Measurements from ENCODE around the gene PMEL.
A peak's percentile ranks its signal among the peaks of the same experiment; 100 is the strongest.
"Not testable (repeated sequence)": the region's sequence is repeated elsewhere in the genome, so short reads cannot be mapped to it uniquely, and the experiment has no call there.

Gene PMEL

DNA sequence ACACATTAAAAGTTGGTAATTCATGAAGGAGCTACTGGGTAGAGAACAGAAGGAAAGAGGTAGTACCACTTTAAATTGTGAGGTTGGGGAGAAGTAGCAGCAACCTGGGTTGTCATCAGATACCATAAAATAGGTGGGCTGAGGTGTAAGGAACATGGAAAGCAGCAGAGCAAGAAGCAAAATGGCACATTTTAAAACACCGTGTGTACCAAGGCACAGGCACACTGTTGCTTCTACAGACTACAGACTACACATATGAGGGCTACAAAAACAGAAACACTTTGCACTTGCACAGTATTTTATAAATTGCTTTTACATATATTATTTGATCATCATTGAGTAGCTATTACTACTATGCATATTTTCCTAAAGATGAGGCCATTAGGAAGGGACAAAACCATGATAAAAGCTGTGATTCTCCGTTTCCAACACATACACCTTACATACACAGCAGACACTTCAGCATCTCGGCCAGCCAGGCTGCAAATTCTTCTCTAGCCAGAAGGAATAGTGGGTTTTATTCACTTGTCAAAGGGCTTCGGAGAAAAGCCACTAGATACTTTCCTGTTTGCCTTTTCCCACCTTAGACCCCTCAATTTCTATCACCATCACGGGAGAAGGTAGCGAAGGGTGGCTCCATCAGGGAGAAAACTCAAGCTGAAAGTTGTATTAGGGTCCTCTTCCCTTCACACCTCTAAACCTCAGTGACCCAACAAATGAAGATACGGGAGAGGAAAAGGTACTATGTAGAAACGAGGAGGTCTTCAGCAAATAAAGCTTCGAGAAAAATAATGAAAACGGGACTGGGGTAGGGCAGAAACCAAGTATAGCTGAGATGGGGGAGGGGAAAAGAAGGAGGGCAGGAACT is 39.7 kb downstream of the PMEL start:
- Histone ChIP-seq H3K4me1 (ENCODE audit: control insufficient read depth in 2 of 2, insufficient read depth in 1 of 2, low read depth in 1 of 2, low read length in 2 of 2) (peaks cover 9 to 15% of the 10 kb centered on the region in 2 donors), H2BK12ac (ENCODE audit: low read length) (no peak overlapping the region), H3K36me3 (replicated peaks in 1 of 2; ENCODE audit: control insufficient read depth in 2 of 2, insufficient read depth in 2 of 2, low read length in 2 of 2) (peaks cover 9 to 49% of the 10 kb centered on the region in 2 donors), H3K23ac (ENCODE audit: low read depth, low read length, poor library complexity) (no peak overlapping the region), H2AFZ (ENCODE audit: low read length) (peak overlapping the region; percentile 86), H3K4me3 (ENCODE audit: low read length in 2 of 2) (peak overlapping the region; percentile 89 to 94), H2BK15ac (ENCODE audit: low read length) (no peak overlapping the region), H3K4ac (ENCODE audit: low read length) (no peak overlapping the region), H2AK5ac (ENCODE audit: low read depth, low read length) (no peak overlapping the region), H4K8ac (ENCODE audit: low read depth, low read length) (no peak overlapping the region), H3K79me1 (ENCODE audit: low read depth, low read length) (peaks cover 2% of the 10 kb centered on the region), H3K14ac (ENCODE audit: low read length) (no peak overlapping the region), H3K18ac (ENCODE audit: low read length) (no peak overlapping the region), H3K4me2 (ENCODE audit: insufficient read depth, low read length, poor library complexity, severe bottlenecking) (peak overlapping the region; percentile 85), H3K9me3 (replicated peaks in 1 of 2; ENCODE audit: control insufficient read depth in 2 of 2, insufficient read depth in 1 of 2, low read depth in 1 of 2, low read length in 2 of 2) (no peaks in the 10 kb centered on the region), H3K27me3 (ENCODE audit: control insufficient read depth in 3 of 3, insufficient read depth in 3 of 3, low read depth in 1 of 3, low read length in 3 of 3) (peaks cover 0 to 1% (median 0%) of the 10 kb centered on the region in 3 experiments), H3K9ac (ENCODE audit: low read depth, low read length, poor library complexity) (no peak overlapping the region), H4K91ac (ENCODE audit: low read depth, low read length, poor library complexity) (no peak overlapping the region), H2BK120ac (ENCODE audit: low read depth, low read length) (no peak overlapping the region), H3K27ac (replicated peaks; ENCODE audit: low read length) (peak overlapping the region; percentile 99), H2BK5ac (ENCODE audit: low read length) (no peak overlapping the region)
- DNase-seq (ENCODE audit: low spot score): no peak
- no CpG with 5 or more reads among the region's 10 CpGs for WGBS, 2 donors (ENCODE audit: extremely low coverage in 2 of 2, insufficient read length in 2 of 2, insufficient replicate concordance in 1 of 2)

DNA sequence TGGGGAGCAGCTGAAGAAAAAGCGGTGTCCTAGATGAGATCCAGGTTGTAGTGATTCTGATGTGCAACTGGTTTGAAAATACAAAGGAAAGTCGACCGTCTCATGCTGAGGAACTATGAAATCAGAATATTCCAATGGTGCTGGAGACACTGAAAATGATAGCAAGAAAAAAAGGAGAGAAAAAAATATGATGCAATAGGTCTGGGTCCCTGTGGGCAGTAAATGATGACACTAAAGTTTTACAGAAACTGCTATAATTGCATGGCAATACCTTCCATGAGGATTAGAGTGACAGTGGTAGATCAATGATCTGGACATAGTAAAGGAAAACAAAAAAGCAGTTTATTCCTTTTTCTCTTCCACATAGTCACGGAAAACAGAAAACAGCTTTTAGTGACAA is 40.5 kb downstream of the PMEL start:
- Histone ChIP-seq H3K18ac (ENCODE audit: low read length) (no peak overlapping the region), H3K23ac (ENCODE audit: low read depth, low read length, poor library complexity) (no peak overlapping the region), H2AK5ac (ENCODE audit: low read depth, low read length) (no peak overlapping the region), H3K4me1 (ENCODE audit: control insufficient read depth in 2 of 2, insufficient read depth in 1 of 2, low read depth in 1 of 2, low read length in 2 of 2) (peaks cover 6 to 9% of the 10 kb centered on the region in 2 donors), H3K4me2 (ENCODE audit: insufficient read depth, low read length, poor library complexity, severe bottlenecking) (no peak overlapping the region), H3K36me3 (replicated peaks in 1 of 2; ENCODE audit: control insufficient read depth in 2 of 2, insufficient read depth in 2 of 2, low read length in 2 of 2) (peaks cover 9 to 55% of the 10 kb centered on the region in 2 donors), H4K8ac (ENCODE audit: low read depth, low read length) (no peak overlapping the region), H2BK5ac (ENCODE audit: low read length) (no peak overlapping the region), H3K4me3 (ENCODE audit: low read length in 2 of 2) (no peak overlapping the region), H2AFZ (ENCODE audit: low read length) (no peak overlapping the region), H3K4ac (ENCODE audit: low read length) (no peak overlapping the region), H2BK120ac (ENCODE audit: low read depth, low read length) (no peak overlapping the region), H4K91ac (ENCODE audit: low read depth, low read length, poor library complexity) (no peak overlapping the region), H2BK12ac (ENCODE audit: low read length) (no peak overlapping the region), H3K9me3 (replicated peaks in 1 of 2; ENCODE audit: control insufficient read depth in 2 of 2, insufficient read depth in 1 of 2, low read depth in 1 of 2, low read length in 2 of 2) (no peaks in the 10 kb centered on the region), H3K79me1 (ENCODE audit: low read depth, low read length) (peaks cover 2% of the 10 kb centered on the region), H3K27me3 (ENCODE audit: control insufficient read depth in 3 of 3, insufficient read depth in 3 of 3, low read depth in 1 of 3, low read length in 3 of 3) (no peaks in the 10 kb centered on the region), H3K9ac (ENCODE audit: low read depth, low read length, poor library complexity) (no peak overlapping the region), H2BK15ac (ENCODE audit: low read length) (no peak overlapping the region), H3K14ac (ENCODE audit: low read length) (no peak overlapping the region), H3K27ac (replicated peaks; ENCODE audit: low read length) (no peak overlapping the region)
- no peak for DNase-seq (ENCODE audit: low spot score)
- whole genome bisulfite sequencing, 2 donors (ENCODE audit: extremely low coverage in 2 of 2, insufficient read length in 2 of 2, insufficient replicate concordance in 1 of 2): no CpG with 5 or more reads among the region's 4 CpGs

DNA sequence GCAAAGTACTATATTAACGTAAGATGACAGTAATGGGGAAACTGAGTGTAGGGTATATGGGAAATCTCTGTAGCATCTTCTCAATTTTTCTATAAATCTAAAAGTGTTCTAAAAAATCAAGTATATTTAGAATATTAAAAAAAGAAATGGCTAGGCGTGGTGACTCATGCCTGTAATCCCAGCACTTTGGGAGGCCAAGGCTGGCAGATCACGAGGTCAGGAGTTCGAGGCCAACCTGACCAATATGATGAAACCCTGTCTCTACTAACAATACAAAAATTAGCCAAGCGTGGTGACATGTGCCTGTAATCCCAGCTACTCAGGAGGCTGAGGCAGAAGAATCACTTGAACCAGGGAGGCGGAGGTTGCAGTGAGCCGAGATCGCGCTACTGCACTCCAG is 42.2 kb downstream of the PMEL start:
- H3K9ac ChIP-seq (ENCODE audit: low read depth, low read length, poor library complexity); H4K91ac ChIP-seq (ENCODE audit: low read depth, low read length, poor library complexity); H3K4me3 ChIP-seq (ENCODE audit: low read length in 2 of 2); H3K27me3 ChIP-seq (ENCODE audit: control insufficient read depth in 3 of 3, insufficient read depth in 3 of 3, low read depth in 1 of 3, low read length in 3 of 3); H3K14ac ChIP-seq (ENCODE audit: low read length); H2AFZ ChIP-seq (ENCODE audit: low read length); DNase-seq (ENCODE audit: low spot score); H2AK5ac ChIP-seq (ENCODE audit: low read depth, low read length); H3K18ac ChIP-seq (ENCODE audit: low read length); H2BK15ac ChIP-seq (ENCODE audit: low read length); H2BK5ac ChIP-seq (ENCODE audit: low read length); H4K8ac ChIP-seq (ENCODE audit: low read depth, low read length); H2BK12ac ChIP-seq (ENCODE audit: low read length); H3K4me1 ChIP-seq (ENCODE audit: control insufficient read depth in 2 of 2, insufficient read depth in 1 of 2, low read depth in 1 of 2, low read length in 2 of 2); H3K9me3 ChIP-seq (replicated peaks in 1 of 2; ENCODE audit: control insufficient read depth in 2 of 2, insufficient read depth in 1 of 2, low read depth in 1 of 2, low read length in 2 of 2); H3K4me2 ChIP-seq (ENCODE audit: insufficient read depth, low read length, poor library complexity, severe bottlenecking); H3K23ac ChIP-seq (ENCODE audit: low read depth, low read length, poor library complexity); H3K79me1 ChIP-seq (ENCODE audit: low read depth, low read length); H3K27ac ChIP-seq (replicated peaks; ENCODE audit: low read length); H2BK120ac ChIP-seq (ENCODE audit: low read depth, low read length); H3K4ac ChIP-seq (ENCODE audit: low read length): not testable (repeated sequence)
- no CpG with 5 or more reads among the region's 9 CpGs for WGBS, 2 donors (ENCODE audit: extremely low coverage in 2 of 2, insufficient read length in 2 of 2, insufficient replicate concordance in 1 of 2)
- peaks cover 9 to 70% of the 10 kb centered on the region in 2 donors for H3K36me3 ChIP-seq (replicated peaks in 1 of 2; ENCODE audit: control insufficient read depth in 2 of 2, insufficient read depth in 2 of 2, low read length in 2 of 2)

DNA sequence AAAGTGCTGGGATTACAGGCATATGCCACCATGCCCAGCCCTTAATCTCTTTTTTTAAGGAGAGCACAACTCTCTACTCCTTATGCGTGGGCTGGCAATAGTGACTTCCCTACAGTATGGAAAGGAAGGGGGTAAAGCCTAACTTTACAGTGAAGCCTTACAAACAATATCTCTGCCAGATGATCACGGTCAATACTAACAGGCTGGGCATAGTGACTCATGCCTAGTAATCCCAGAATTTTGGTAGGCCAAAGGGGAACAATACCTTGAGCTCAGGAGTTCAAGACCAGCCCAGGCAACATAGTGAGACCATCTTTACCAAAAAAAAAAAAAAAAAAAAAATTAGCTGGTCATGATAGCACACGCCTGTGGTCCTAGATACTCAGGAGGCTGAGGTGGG is 43.7 kb downstream of the PMEL start:
- no peak overlapping the region for H3K18ac ChIP-seq (ENCODE audit: low read length)
- H2AFZ ChIP-seq (ENCODE audit: low read length): no peak overlapping the region
- H3K36me3 ChIP-seq (replicated peaks in 1 of 2; ENCODE audit: control insufficient read depth in 2 of 2, insufficient read depth in 2 of 2, low read length in 2 of 2): peaks cover 9 to 76% of the 10 kb centered on the region in 2 donors
- no peak overlapping the region for H2BK5ac ChIP-seq (ENCODE audit: low read length)
- no peak overlapping the region for H2BK15ac ChIP-seq (ENCODE audit: low read length)
- no peak overlapping the region for H3K23ac ChIP-seq (ENCODE audit: low read depth, low read length, poor library complexity)
- H4K91ac ChIP-seq (ENCODE audit: low read depth, low read length, poor library complexity): no peak overlapping the region
- no peak overlapping the region for H2BK12ac ChIP-seq (ENCODE audit: low read length)
- H2BK120ac ChIP-seq (ENCODE audit: low read depth, low read length): no peak overlapping the region
- no peak overlapping the region for H3K27ac ChIP-seq (replicated peaks; ENCODE audit: low read length)
- DNase-seq (ENCODE audit: low spot score): no peak
- H3K14ac ChIP-seq (ENCODE audit: low read length): peak overlapping the region; percentile 5
- peaks cover 3% of the 10 kb centered on the region for H3K79me1 ChIP-seq (ENCODE audit: low read depth, low read length)
- no peak overlapping the region for H3K4me2 ChIP-seq (ENCODE audit: insufficient read depth, low read length, poor library complexity, severe bottlenecking)
- no peak overlapping the region for H2AK5ac ChIP-seq (ENCODE audit: low read depth, low read length)
- H3K9me3 ChIP-seq (replicated peaks in 1 of 2; ENCODE audit: control insufficient read depth in 2 of 2, insufficient read depth in 1 of 2, low read depth in 1 of 2, low read length in 2 of 2): no peaks in the 10 kb centered on the region
- H3K27me3 ChIP-seq (ENCODE audit: control insufficient read depth in 3 of 3, insufficient read depth in 3 of 3, low read depth in 1 of 3, low read length in 3 of 3): peaks cover 0 to 2% (median 0%) of the 10 kb centered on the region in 3 experiments
- no peak overlapping the region for H3K4ac ChIP-seq (ENCODE audit: low read length)
- H3K4me3 ChIP-seq (ENCODE audit: low read length in 2 of 2): no peak overlapping the region
- H3K9ac ChIP-seq (ENCODE audit: low read depth, low read length, poor library complexity): no peak overlapping the region
- H3K4me1 ChIP-seq (ENCODE audit: control insufficient read depth in 2 of 2, insufficient read depth in 1 of 2, low read depth in 1 of 2, low read length in 2 of 2): peaks cover 6 to 9% of the 10 kb centered on the region in 2 donors
- WGBS, 2 donors (ENCODE audit: extremely low coverage in 2 of 2, insufficient read length in 2 of 2, insufficient replicate concordance in 1 of 2): no CpG with 5 or more reads among the region's 3 CpGs
- no peak overlapping the region for H4K8ac ChIP-seq (ENCODE audit: low read depth, low read length)
